Measurements from ENCODE around the gene CADM1.
"Not testable (repeated sequence)": the region's sequence is repeated elsewhere in the genome, so short reads cannot be mapped to it uniquely, and the experiment has no call there.

The CADM1 gene

DNA sequence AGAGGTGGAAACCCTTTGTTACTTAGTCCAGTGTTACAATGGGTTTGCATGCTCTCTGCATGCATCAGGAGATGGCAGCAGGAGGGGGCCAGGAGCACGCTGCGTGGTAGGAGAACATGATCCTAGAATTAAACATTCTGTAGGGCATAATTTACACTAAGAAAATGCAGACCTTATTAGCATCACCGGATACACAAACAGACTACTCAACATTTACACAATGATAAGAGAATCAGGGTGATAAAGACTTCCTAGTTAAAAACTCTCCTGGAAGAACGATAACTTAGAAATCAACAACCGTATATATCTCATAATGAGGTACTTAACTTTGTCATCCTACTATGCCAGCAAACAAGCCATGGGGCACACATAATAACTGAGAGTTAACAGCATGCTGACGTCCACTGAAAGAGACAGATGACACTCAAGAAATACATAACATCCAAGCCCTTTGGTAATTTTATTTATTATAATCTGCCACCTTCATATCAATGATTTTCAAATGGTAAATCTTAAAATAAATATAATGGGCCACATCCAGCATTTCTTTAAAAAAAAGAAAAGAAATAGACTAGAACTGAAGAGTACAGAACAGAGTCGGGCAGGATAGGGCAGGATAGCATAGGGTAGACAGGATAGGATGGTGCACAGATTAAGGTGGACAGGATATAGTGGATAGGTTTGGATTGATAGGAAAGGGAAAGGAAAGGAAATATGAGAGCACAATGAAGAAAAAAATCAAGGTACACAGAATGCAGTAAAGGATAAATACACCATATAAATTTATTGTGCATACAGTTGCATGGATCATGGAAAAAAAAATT, 27.5 kb downstream of the CADM1 start:
- no peak for DNase-seq

DNA sequence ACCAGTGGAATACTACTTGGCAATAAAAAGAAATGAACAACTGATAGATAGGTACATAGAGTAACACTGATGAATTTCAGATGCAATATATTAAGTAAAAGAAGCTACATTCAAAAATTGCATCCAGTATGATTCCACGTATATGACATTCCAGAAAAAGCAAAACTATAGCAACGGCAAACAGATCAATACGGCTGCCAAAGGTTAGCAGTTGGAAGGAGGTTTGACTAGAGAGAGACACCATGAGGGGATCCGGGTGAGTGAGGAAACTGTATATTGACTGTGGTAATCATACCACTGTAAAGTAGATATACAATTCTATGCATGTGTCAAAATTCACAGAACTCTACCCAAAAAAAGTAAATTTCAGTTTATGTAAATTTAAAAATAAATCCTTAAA, 28.7 kb downstream of the CADM1 start:
- DNase-seq, result no peak

DNA sequence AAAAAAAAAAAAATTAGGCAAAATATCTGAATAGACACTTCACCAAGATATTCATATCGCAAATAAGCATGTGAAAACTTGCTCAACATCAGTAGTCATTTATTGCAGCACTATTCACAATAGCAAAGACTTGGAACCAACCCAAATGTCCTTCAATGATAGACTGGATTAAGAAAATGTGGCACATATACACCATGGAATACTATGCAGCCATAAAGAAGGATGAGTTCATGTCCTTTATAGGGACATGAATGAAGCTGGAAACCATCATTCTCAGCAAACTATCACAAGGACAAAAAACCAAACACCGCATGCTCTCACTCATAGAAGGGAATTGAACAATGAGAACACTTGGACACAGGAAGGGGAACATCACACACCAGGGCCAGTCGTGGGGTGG, 29.9 kb downstream of the CADM1 start:
- DNase-seq, result not testable (repeated sequence)

DNA sequence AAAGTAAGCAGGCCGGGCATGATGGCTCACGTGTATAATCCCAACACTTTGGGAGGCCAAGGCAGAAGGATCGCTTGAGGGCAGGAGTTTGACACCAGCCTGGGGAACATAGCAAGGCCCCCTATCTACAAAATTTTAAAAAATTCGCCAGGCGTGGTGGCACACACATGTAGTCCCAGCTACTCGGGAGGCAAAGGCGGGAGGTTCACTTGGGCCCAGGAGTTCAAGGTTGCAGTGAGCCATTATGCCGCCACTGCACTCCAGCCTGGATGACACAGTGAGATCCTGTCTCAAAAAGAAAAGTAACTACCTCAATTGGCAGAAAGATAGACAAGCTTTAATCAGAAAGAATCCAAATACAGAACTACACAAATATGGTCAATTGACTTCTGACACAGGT, 31.0 kb downstream of the CADM1 start:
- no peak for DNase-seq

DNA sequence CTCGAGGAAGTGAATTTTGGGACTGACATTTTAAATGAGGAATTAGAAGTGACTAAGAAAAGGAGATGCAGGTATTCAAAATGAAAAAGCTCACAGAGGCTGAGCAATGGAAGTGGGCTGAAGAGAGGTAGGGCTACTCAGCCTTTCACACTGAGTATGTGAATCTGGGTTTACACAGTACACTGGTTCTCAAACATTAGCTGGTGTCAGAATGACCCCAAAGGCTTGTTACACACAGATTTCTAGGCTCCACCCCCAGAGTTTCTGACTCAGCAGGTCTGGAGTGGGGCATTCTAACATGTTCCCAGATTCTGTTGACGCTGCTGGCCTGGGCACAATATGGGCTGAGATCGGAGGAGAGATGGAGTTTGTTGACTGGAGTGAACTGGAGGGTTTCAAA, 32.8 kb downstream of the CADM1 start:
- no peak for DNase-seq

DNA sequence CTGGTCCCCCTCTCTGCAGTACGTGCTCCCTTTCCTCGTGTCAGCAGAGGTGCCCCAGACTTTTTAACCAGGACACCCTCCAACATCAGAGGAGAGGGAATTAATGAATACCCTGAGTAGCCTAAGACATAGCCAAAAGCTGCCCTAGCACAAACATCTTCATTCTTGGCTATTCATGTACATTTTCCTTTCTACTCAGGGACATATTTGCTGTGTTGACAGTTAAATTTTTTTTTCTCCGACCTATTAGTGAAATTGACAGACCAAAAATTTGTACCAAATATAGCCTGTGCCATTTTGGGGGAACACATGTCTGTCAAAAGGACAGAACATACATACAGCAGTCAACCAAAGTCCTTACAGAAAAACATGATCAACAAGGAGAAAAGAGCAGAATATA, 33.3 kb downstream of the CADM1 start:
- DNase-seq, result no peak

DNA sequence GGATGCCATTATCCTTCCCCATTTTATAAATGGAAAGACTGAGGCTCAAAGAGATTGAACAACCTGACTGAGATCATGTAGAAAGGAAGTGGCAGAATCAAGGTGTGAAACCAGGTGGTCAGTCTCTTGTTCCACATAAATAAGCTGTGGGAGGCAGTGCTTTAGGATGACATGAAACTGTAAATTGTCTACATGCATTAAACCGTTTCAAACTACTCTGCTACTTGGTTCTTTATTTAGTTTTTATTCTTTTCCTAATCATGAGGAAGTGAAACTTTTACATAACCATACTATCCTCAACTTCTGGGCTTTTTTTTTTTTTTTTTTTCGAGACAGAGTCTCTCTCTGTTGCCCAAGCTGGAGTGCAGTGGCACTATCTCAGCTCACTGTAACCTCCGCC, 34.9 kb downstream of the CADM1 start:
- no peak for DNase-seq

DNA sequence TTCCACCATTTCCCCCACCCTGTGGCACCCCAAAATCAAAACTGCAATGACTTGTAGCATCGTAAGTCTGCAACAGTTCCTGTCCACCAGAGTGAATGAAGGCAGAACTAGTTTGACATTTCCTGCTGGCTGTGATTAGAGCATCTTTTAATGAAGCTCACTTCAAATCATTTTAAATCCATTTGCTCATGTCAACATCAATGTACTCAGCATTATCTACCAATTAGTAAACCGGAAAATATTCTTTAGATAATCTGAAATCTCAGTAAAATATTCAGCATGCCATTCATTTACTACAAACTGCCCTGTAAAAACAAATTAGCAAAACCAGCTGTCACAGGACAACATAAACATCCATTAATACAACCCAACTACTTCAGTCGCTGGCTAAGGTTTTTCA, 38.1 kb downstream of the CADM1 start:
- no peak for DNase-seq

DNA sequence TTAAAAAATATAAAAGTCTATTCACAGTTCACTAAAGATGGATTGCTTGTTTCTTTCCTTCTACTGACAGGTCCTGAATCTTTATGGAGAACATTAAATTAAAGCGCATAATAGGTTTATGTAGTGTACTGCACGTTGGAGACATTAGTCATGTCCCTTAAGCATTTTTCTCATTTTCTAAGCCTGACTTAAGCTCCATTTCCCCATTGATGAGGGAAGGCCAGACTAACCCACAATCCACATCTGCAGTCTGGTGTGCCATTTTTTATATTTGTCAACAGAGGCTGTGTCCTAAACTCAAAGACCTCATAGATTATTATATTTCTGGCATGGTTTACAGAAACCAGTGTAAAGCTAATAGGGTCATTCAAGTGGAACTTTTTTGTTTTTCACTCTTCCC, 39.9 kb downstream of the CADM1 start:
- no peak for DNase-seq

DNA sequence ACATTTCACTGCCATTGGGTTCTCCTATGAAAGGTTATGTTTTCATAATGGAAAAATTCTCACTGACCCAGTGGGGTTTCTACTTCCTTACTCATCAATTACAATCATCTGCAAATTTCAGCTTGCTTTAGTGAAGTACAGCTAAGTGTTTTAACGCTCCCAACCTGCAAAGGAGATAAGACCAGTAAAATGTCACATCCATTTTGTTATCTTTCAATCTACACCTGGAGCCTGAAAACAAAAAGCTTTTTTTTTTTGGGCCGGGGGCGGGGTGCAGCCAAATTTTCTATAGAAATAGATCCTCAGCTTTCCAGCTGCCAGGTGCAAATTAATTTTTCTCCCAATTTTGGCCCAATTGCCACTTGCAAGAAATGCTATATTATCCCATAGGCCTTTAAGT, 40.6 kb downstream of the CADM1 start:
- no peak for DNase-seq

DNA sequence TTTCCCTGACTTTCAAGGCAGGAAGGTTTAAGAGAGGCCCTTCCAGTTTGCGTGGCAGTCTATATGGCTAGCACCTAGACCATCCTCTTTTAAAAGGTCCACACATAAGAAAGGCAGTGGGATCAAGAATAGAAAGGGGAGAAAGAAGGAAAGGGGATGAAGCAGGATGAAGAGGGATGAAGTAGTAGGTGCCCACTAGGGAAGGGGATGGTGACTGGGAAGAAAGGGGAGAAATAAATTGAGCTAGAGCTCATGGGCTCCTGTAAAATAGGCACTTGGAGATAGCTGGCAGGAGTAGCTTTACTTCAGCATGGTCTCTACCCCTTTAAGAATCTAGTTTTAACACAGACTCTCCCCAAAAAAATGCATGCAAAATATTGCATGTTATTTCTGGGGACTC, 41.5 kb downstream of the CADM1 start:
- DNase-seq, result no peak

DNA sequence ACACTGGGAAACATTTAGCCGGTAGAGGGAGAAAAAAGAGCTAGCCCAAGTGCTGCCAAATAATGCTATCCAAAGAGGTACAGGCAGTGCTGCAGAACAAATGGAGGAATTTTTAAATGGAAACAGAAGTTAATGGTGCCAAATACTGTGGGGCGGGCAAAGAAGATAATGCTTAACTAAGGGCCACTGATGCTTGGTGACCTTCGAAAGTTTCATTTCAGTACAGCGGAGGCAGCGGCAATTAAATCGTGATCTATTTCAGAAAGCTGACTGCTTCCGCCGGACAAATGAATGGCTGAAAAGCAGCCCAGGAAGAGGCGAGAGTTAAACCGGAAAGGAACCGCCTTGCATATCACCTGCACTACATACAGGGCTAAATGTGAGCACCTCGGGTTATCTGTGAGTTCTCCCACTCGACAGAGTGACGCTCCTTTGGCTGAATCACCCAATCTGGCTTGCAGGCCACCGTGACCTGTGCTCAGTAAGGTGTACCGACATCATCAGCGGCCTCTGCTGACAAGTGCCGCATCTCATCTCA, 42.1 kb downstream of the CADM1 start:
- no peak for DNase-seq

DNA sequence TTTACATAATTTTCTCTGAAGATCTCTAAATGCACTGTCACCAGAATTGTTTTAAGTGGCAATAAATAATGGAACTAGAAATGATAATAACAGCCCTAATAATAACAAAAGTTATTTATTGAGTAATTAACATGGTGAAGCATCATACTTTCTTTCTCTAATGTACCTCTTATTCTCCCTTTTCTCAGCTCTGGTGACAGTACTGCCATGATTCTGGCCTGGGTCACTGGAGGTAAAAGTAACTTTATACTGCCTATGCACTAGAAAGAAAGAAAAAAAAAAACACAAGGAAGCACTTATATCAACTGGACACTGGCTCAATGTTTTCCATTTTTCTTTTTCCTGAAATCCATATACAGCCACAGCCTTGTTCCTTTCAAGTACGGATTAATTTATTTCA, 43.7 kb downstream of the CADM1 start:
- no peak for DNase-seq

DNA sequence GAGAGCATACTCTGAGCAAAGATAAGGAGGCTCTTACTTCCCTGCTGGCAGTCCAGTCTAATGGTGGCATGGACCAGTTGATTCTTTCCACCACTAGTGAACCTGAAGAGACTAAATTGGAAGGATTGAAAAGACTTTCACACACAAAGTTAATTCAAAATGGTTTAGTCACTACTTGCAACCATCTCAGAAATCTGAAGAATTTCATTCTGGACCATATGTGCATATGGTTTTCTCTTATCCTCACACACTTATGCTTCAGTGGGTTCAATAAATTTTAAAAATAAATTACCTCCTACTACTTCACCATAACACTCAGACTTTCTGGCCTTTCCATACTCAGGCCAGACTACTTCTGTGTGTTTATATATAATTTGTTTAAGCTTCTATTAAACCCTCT, 44.7 kb downstream of the CADM1 start:
- no peak for DNase-seq

DNA sequence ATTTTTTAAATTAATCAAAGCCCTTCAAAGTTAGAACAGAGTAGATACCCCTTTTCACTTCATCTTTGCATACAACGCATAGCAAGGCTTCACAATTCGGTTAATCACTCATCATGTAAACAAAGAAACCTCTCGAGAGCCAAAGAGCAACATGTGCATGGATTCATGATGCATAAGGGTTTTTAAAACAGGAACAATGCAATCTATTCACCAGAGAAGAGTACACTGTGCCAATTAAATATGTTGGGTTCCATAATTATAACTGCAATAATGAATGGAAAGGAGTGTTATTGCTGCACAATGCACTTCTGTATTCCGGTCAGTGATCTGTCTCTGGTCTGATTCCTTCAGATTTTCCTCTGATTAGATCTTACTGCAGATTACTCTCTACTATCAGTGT, 45.3 kb downstream of the CADM1 start:
- DNase-seq, result no peak

DNA sequence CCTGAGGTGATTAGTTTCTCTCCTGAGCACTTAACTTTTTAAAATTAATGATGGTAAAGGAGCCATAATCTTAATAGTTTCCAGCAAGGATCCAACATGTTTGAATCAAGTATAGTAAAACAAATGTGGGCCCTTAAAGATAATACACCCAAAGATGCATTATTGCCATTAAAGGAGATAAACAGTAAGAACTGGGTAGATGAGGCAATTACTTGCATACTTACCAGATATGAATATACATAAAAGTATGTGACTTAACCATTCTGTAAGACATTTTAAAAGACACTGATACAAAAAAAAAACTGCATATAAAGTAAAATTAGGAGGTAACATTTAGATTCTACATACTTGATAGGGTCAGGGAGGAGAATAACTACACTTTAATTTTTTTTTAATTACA, 48.2 kb downstream of the CADM1 start:
- DNase-seq, result no peak

DNA sequence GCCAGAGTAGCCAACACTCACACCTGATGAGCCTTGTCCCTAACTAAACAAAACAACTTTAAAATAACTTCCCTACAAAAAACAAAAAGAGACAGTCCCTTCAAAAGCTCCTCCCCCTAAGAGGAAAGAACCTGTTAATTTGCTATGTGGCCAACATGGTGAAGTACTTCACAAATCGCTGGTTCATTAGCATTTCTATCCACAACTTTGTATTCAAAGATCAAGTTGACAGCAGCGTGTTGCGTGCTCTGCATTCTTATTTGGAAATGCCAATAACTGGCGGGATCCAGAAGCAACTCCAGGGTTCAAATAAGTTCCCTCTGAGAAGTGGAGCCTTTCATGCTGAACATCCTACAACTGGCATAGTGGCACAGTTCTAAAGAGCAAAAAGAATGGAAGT, 48.6 kb downstream of the CADM1 start:
- no peak for DNase-seq

DNA sequence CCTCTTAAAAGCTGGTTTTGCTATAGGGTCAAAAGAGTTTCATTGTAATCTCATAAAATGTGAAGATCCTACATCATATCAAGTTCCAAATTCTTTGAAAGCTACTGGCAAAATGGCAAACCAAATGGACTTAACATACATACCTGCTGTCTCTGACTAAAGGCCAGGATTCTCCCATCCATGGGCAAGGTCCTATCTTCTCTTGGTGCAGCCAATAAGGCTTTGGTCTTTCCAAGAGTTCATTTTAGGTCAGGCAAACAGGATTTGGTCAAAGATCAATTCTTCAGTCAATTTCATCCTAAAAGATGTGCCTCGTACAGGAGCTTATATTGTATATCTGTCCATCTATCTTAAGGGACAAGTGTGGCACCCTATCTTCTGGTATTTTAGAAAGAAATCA, 49.7 kb downstream of the CADM1 start:
- no peak for DNase-seq

DNA sequence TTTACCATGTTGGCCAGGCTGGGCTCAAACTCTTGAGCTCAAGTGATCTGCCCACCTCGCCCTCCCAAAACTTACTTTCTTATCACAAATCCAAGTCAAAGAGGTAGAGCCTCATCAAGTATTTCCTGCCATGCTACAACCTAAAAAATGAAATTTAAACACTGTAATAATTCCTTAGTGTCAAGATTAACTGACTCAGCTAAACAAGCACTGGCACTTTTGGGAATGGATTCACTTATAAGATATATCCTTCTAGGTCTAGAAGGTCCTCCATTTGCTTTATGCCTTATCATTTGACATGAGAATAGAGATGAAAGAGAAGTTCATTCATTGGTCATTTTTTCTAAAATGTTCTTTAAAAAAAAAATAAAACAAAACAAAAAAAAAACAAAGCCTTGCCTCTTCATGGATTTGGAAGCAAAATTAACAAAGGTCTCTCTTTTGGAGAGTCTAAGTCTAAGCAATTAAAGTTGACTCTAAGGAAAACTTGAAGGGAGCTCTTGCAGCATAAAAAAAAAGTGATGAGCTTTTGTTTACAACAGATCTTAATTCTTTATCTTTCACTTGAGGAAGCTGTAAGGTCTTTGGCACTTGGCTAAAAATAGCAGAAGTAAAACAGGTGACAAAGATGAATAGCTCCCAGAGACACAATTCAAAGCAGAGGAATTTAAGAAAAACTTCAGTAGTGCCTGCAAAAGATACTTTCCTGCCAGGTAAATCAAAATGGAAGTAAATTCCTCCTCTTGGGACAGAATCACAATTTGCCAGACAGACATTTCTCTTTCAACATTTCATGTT, 50.3 kb downstream of the CADM1 start:
- no peak for DNase-seq

DNA sequence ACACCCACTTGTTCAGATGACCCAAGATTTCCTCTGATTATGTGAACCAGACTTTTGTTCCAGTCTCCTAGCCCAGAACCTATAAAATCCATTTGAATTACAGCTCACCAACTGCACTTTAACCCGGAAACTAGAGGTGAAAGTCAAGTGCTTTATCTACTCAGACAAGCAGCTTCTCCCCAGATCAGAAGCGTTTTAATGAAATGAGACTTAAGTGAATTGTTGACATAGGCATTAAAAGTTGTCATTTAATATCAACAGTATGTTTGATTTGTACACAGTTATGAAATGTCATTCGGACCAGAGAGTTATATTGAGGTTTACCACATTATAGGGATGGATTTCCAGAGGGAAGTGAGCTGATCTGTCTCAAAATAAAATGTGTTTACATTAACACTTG, 52.0 kb downstream of the CADM1 start:
- no peak for DNase-seq

DNA sequence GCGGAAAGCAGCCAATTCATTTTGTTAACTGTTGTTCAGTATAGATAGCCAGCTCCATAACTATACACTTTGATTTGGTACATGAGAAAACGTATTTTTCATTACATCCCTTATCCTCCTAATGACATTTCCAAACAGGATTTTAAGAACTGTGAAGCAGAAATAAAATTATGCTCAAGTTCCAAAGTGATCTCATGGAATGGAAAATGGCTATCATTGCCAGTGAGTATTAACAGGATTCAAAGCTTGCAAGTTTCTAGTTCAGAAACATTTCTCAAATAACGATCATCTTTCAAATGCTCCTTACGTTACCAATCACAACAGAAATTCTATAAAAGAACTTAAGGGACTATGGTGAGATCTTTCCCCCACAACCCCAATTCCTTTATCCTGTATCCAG, 53.7 kb downstream of the CADM1 start:
- DNase-seq, result no peak

DNA sequence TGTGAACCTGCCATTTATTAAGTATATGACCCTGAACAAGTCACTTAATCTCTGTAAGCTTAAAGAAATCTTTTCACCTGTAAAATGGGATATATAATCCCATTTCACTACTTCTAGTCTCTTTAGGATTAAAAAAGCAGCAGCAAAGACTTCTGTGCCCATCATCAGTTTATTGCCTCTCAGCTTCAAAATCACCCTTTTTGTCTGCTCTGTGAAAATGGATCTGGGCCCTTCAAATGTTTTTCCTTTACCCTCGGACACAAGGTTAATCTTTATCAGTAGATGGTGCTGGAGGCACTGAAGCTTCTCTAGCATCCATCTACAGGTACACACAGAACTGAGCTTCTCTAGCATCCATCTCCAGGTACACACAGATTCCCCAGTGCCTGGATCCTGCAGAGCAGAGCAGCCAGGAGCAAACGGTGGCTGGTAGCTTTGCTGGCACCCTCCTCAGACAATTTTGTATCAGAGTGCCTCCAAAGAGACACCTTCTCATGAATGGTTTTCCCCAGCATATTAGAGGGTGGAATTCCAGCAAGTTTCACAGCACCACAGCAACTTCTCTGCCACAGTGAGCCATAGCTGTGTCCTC, 56.8 kb downstream of the CADM1 start:
- DNase-seq, result no peak

DNA sequence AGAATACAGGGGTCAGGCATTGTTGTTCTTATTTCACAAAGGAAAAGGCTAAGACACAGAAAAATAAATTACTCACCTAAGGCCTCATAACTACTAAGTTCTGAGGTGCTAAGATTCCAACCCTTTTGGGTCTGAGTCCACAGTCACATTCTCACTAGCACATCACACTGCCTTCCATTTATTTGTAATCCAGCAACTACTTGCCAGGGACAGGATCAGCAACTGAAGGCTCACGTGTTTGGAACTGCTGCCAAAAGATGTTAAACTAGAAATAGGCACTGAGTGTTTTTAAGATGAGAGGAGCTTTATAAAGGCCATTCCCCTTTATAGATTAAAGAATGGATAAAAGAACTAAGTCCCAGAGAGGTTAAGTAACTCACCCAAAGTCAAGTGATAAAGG, 58.0 kb downstream of the CADM1 start:
- no peak for DNase-seq

DNA sequence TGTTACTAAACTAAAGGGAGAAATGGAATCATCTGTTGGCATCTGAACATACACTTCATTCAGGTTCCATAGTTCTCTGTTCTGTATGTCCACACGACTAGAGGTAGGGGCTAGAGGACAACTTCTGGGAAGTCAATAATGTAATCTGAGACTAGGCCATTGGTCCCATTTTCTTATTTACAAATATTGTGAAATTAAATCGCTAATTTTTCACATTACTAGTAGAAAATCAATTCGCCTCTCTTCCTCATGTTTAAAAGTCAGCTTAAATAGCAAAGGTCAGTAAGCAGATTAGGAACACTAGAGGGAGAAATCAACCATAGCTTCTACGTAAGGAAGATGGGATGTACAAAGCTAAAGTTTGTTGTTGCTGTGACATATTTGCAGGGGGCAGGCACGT, 59.7 kb downstream of the CADM1 start:
- no peak for DNase-seq
